Osteocyte (in vitro differentiated cells): ENCODE measurements around the gene PRAC2. TPM values are rescaled to one million over a fixed set of nuclear protein-coding genes. Genes with fewer than 3 reads are reported as not detected.

Experiments
- DNase-seq: peaks from one replicate; pipeline ENCODE4 v3.0.0; 2021; ENCODE audit warnings: mixed read lengths; ENCODE audit not compliant: unreplicated experiment; ENCODE audit errors: extremely low spot score
- H3K27ac Mint-ChIP-seq: one replicate; pipeline ENCODE4 v1.8.0; 2021; ENCODE audit warnings: mild to moderate bottlenecking, mixed read lengths; ENCODE audit not compliant: unreplicated experiment
- H3K27me3 Mint-ChIP-seq: one replicate; pipeline ENCODE4 v1.8.0; 2021; ENCODE audit warnings: mixed read lengths; ENCODE audit not compliant: unreplicated experiment
- H3K36me3 Mint-ChIP-seq: one replicate; pipeline ENCODE4 v1.8.0; 2021; ENCODE audit warnings: mixed read lengths; ENCODE audit not compliant: unreplicated experiment
- H3K4me1 Mint-ChIP-seq: one replicate; pipeline ENCODE4 v1.8.0; 2021; ENCODE audit warnings: mixed read lengths; ENCODE audit not compliant: unreplicated experiment
- H3K4me3 Mint-ChIP-seq: one replicate; pipeline ENCODE4 v1.8.0; 2021; ENCODE audit warnings: mild to moderate bottlenecking, moderate library complexity, mixed read lengths; ENCODE audit not compliant: unreplicated experiment
- H3K9me3 Mint-ChIP-seq: one replicate; pipeline ENCODE4 v1.8.0; 2021; ENCODE audit warnings: mixed read lengths; ENCODE audit not compliant: unreplicated experiment
- CTCF ChIP-seq: fragments of 200-600 bp; sonication (generic); IDR thresholded peaks from 2 replicates; pipeline ENCODE4 v1.5.0; 2021; ENCODE audit warnings: antibody characterized with exemption, mild to moderate bottlenecking, moderate library complexity
- total RNA-seq: library from RNA; stranded (reverse); gene quantifications from 2 replicates; pipeline ENCODE4 v1.2.1, GENCODE V29; 2021

PRAC2 gene
- total RNA-seq, 1 donor from 2014 or later: not detected

GRCh38 chr17:48718227-48718760 is 4.7 kb upstream of the PRAC2 start:
- no peaks in the 10 kb centered on the region for H3K36me3 Mint-ChIP-seq
- H3K4me3 Mint-ChIP-seq: no peak overlapping the region
- H3K27me3 Mint-ChIP-seq: peaks cover 94% of the 10 kb centered on the region
- DNase-seq: no peak
- H3K4me1 Mint-ChIP-seq: peaks cover 20% of the 10 kb centered on the region
- no peaks in the 10 kb centered on the region for H3K9me3 Mint-ChIP-seq
- TF ChIP-seq CTCF: no peak
- no peak overlapping the region for H3K27ac Mint-ChIP-seq

- Mint-ChIP-seq H3K27ac (no peak overlapping the region), H3K36me3 (no peaks in the 10 kb centered on the region), H3K4me3 (peak overlapping the region; percentile 48), H3K27me3 (peaks cover 95% of the 10 kb centered on the region), H3K9me3 (no peaks in the 10 kb centered on the region), H3K4me1 (peaks cover 27% of the 10 kb centered on the region)
- TF ChIP-seq CTCF: no peak
- DNase-seq: no peak
These were observed 4.0 kb upstream of the PRAC2 start for GRCh38 chr17:48718761-48719641.

- no peak overlapping the region for H3K27ac Mint-ChIP-seq
- no peak for DNase-seq
- H3K9me3 Mint-ChIP-seq: no peaks in the 10 kb centered on the region
- H3K4me1 Mint-ChIP-seq: peaks cover 32% of the 10 kb centered on the region
- peak overlapping the region; percentile 48 for H3K4me3 Mint-ChIP-seq
- no peak for TF ChIP-seq CTCF
- H3K27me3 Mint-ChIP-seq: peaks cover 94% of the 10 kb centered on the region
- no peaks in the 10 kb centered on the region for H3K36me3 Mint-ChIP-seq
These were observed 3.2 kb upstream of the PRAC2 start for GRCh38 chr17:48719642-48720265.

- H3K9me3 Mint-ChIP-seq: no peaks in the 10 kb centered on the region
- TF ChIP-seq CTCF: no peak
- peaks cover 95% of the 10 kb centered on the region for H3K27me3 Mint-ChIP-seq
- no peak for DNase-seq
- H3K4me3 Mint-ChIP-seq: no peak overlapping the region
- no peak overlapping the region for H3K27ac Mint-ChIP-seq
- no peaks in the 10 kb centered on the region for H3K36me3 Mint-ChIP-seq
- H3K4me1 Mint-ChIP-seq: peaks cover 32% of the 10 kb centered on the region
These were observed 2.5 kb upstream of the PRAC2 start for GRCh38 chr17:48720266-48721008.
